ENCODE measurements around the gene WWOX.
"Not testable (repeated sequence)": the region's sequence is repeated elsewhere in the genome, so short reads cannot be mapped to it uniquely, and the experiment has no call there.

The WWOX gene

DNA sequence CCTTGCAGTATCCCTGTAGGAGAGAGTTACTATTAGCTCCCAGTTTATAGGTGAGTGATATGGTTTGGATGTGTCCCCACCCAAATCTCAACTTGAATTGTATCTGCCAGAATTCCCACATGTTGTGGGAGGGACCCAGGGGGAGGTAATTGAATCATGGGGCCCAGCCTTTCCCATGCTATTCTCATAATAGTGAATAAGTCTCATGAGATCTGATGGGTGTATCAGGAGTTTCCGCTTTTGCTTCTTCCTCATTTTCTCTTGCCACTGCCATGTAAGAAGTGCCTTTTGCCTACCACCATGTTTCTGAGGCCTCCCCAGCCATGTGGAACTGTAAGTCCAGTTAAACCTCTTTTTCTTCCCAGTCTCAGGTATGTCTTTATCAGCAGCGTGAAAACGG lies 592.3 kb downstream of the WWOX start:
- H3K27me3 Mint-ChIP-seq (ENCODE audit: low read depth); H3K4me1 Mint-ChIP-seq (ENCODE audit: low read depth); H3K36me3 Mint-ChIP-seq (ENCODE audit: low read depth); DNase-seq (ENCODE audit: low spot score); H3K9me3 Mint-ChIP-seq; H3K27ac Mint-ChIP-seq; H3K4me3 Mint-ChIP-seq: not testable (repeated sequence)

DNA sequence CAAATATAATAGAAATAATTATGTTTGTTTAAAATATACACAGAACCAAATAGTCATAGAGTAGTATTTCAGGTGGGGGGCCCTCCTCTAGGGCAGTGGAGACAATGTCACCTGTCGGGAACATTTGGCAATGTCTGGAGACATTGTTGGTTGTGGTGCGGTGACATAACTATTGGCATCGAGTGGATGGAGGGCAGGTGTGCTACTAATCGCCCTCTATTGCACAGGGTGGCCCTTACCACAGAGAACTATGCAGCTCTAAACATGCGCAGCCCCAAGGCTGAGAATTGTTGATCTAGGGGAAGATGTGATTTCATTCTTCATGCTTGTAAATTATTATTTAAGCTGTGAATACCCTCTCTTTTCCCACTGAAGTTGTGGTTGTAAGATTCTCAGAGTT lies 594.0 kb downstream of the WWOX start:
- Mint-ChIP-seq H3K27me3 (ENCODE audit: low read depth) (no peaks in the 10 kb centered on the region), H3K9me3 (no peaks in the 10 kb centered on the region), H3K27ac (no peak overlapping the region), H3K36me3 (ENCODE audit: low read depth) (no peaks in the 10 kb centered on the region), H3K4me3 (no peak overlapping the region), H3K4me1 (ENCODE audit: low read depth) (no peaks in the 10 kb centered on the region)
- no peak for DNase-seq (ENCODE audit: low spot score)

DNA sequence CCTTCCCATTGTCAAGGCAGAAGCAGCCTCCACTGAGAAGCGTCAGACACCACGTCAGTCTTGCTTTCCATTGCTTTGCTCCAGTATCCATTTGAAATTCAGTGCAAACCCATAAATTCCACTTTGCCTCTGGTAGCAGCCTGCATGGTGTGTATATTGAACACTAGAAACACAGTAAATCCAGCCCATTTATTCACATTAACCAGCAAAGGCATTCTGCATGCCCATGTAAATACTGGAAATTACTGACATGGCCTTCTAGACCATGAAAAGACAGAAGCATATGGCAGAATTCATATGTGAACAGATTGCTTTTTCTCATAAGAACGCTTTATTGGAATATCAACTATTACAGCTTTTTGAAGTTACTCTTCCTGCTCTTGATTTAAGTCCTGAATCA lies 595.0 kb downstream of the WWOX start:
- no peak for DNase-seq (ENCODE audit: low spot score)
- H3K4me3 Mint-ChIP-seq, result no peak overlapping the region
- H3K36me3 Mint-ChIP-seq (ENCODE audit: low read depth), result no peaks in the 10 kb centered on the region
- H3K9me3 Mint-ChIP-seq, result no peaks in the 10 kb centered on the region
- H3K27ac Mint-ChIP-seq, result no peak overlapping the region
- no peaks in the 10 kb centered on the region for H3K27me3 Mint-ChIP-seq (ENCODE audit: low read depth)
- H3K4me1 Mint-ChIP-seq (ENCODE audit: low read depth), result no peaks in the 10 kb centered on the region

DNA sequence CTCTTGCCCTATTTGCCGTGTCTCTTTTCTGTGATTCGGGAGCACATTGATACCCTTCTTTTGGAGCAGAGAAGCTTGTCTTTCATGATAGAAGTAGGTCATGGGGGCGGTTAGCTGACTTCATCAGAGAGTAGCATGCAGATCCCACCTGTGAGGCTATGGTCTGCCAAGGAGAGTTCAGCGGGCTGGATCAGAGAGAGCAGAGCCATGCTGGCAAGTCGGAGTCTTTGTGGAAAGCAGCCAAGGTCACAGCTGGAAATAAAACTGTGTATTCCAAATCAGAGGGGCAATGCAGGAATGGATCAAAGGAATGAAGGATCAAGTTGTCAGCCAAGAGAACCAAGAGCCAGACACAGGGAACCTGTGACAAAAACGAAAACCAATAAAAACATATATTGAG lies 595.9 kb downstream of the WWOX start:
- Mint-ChIP-seq H3K36me3 (ENCODE audit: low read depth) (no peaks in the 10 kb centered on the region), H3K27me3 (ENCODE audit: low read depth) (no peaks in the 10 kb centered on the region), H3K9me3 (no peaks in the 10 kb centered on the region), H3K4me3 (no peak overlapping the region), H3K27ac (no peak overlapping the region), H3K4me1 (ENCODE audit: low read depth) (no peaks in the 10 kb centered on the region)
- DNase-seq (ENCODE audit: low spot score), result no peak

DNA sequence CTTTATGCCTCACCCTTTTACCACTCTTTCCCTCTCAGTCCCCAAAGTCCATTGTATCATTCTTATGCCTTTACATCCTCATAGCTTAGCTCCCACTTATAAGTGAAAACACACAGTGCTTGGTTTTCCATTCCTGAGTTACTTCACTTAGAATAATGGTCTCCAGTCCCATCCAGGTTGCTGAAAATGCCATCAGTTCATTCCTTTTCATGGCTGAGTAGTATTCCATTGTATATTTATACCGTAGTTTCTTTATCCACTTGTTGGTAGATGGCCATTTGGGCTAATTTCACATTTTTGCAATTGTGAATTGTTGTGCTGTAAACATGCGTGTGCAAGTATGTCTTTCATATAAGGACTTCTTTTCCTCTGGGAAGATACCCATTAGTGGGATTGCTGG lies 597.3 kb downstream of the WWOX start:
- H3K4me3 Mint-ChIP-seq, result no peak overlapping the region
- no peaks in the 10 kb centered on the region for H3K27me3 Mint-ChIP-seq (ENCODE audit: low read depth)
- no peak overlapping the region for H3K27ac Mint-ChIP-seq
- no peaks in the 10 kb centered on the region for H3K4me1 Mint-ChIP-seq (ENCODE audit: low read depth)
- no peak for DNase-seq (ENCODE audit: low spot score)
- no peaks in the 10 kb centered on the region for H3K9me3 Mint-ChIP-seq
- no peaks in the 10 kb centered on the region for H3K36me3 Mint-ChIP-seq (ENCODE audit: low read depth)

DNA sequence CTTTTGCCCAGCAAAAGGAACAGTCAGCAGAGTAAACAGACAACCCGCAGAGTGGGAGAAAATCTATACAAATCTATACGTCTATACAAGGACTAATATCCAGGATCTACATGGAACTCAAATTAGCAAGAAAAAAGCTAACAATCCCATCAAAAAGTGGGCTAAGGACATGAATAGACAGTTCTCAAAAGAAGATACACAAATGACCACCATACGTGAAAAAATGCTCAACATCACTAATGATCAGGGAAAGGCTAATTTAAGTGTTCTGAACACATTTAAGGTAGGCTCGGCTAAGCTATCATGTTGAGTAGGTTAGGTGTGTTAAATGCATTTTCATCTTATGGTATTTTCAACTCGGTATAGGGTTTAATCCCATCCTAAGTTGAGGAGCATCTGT lies 598.0 kb downstream of the WWOX start:
- no peak for DNase-seq (ENCODE audit: low spot score)
- Mint-ChIP-seq H3K9me3 (no peaks in the 10 kb centered on the region), H3K27ac (no peak overlapping the region), H3K4me3 (no peak overlapping the region), H3K36me3 (ENCODE audit: low read depth) (no peaks in the 10 kb centered on the region), H3K27me3 (ENCODE audit: low read depth) (no peaks in the 10 kb centered on the region), H3K4me1 (ENCODE audit: low read depth) (no peaks in the 10 kb centered on the region)

DNA sequence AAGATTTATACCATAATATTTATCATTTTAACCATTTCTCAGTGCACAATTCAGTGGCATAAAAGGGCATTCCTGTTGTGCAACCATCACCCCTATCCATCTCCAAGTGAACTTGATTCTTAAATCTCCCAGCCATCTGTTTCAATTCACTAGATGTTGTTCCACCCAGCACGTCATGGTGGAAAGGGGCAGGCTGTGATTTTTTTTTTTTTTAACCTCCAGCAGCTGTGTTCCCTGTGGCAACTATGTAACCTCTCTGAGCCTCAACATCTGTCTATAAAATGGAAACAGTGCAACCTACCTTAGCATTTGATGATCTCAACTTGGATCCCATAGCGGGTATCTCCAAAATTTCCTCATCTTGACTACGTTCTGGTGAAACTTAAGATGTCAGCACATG lies 604.5 kb downstream of the WWOX start:
- Mint-ChIP-seq H3K4me3 (no peak overlapping the region), H3K27ac (no peak overlapping the region), H3K9me3 (peaks cover 4% of the 10 kb centered on the region), H3K4me1 (ENCODE audit: low read depth) (no peaks in the 10 kb centered on the region), H3K27me3 (ENCODE audit: low read depth) (peaks cover 1% of the 10 kb centered on the region), H3K36me3 (ENCODE audit: low read depth) (no peaks in the 10 kb centered on the region)
- DNase-seq (ENCODE audit: low spot score), result no peak

DNA sequence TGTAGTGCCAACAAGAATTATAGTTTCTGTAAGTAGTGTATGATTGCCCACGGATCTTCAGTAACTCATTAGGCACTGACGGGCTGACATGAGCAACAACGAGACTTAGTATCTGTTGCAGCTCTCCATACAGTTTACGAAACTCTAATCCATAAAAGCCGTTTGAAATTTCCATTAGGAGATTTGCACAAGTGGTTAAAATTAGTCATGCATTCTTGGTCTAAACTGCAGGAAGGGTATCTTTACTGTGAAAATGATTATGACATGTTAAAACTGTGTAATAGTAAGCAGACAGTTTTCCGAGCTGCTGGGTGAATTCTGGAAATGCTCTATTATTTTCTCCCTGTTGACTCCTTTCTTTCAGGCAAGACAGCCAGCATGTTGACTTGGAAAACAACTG lies 605.0 kb downstream of the WWOX start:
- Mint-ChIP-seq H3K27ac (no peak overlapping the region), H3K27me3 (ENCODE audit: low read depth) (peaks cover 1% of the 10 kb centered on the region), H3K4me3 (no peak overlapping the region), H3K4me1 (ENCODE audit: low read depth) (no peaks in the 10 kb centered on the region), H3K36me3 (ENCODE audit: low read depth) (no peaks in the 10 kb centered on the region), H3K9me3 (peaks cover 4% of the 10 kb centered on the region)
- DNase-seq (ENCODE audit: low spot score), result no peak

DNA sequence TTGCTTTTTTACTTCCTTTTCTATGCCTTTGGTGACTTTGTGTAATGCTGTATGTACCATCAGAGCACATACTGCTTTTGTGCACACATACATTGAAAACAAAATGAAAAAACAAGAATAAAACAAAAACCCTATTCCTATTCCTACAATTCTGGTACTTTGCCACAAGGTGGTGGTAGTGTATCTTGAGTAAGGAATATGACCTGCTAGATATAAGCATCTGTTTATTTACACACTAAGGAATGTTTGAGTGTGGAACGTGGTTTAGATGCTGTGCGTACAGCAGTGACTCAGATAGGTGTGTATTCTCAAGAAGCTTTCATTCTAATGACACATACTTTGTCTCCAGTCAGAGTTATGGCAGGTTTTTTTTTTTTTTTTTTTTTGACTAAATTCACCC lies 606.2 kb downstream of the WWOX start:
- H3K4me3 Mint-ChIP-seq, result no peak overlapping the region
- H3K27ac Mint-ChIP-seq, result no peak overlapping the region
- H3K4me1 Mint-ChIP-seq (ENCODE audit: low read depth), result no peaks in the 10 kb centered on the region
- peaks cover 1% of the 10 kb centered on the region for H3K27me3 Mint-ChIP-seq (ENCODE audit: low read depth)
- peak; percentile 13 for DNase-seq (ENCODE audit: low spot score)
- H3K9me3 Mint-ChIP-seq, result peaks cover 4% of the 10 kb centered on the region
- no peaks in the 10 kb centered on the region for H3K36me3 Mint-ChIP-seq (ENCODE audit: low read depth)

DNA sequence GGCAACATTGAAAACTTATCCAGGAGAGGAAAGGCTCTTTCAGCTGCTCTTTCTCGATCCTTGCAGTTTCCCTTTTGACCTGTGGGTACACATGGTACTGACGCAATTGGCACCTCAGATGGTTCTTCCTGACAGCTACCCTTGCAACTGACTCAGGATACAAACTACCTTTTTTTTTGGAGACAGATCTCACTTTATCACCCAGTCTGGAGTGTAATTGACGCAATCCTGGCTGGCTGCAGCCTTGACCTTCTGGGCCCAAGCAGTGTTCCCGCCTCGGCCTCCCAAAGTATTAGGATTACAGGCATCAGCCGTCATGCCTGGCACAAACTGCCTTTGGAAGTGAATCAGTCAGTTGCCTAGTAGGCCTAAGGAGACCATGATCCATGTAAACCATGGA lies 607.2 kb downstream of the WWOX start:
- peaks cover 4% of the 10 kb centered on the region for H3K9me3 Mint-ChIP-seq
- no peak overlapping the region for H3K4me3 Mint-ChIP-seq
- DNase-seq (ENCODE audit: low spot score), result no peak
- H3K27me3 Mint-ChIP-seq (ENCODE audit: low read depth), result peaks cover 1% of the 10 kb centered on the region
- H3K4me1 Mint-ChIP-seq (ENCODE audit: low read depth), result no peaks in the 10 kb centered on the region
- no peaks in the 10 kb centered on the region for H3K36me3 Mint-ChIP-seq (ENCODE audit: low read depth)
- H3K27ac Mint-ChIP-seq, result no peak overlapping the region

DNA sequence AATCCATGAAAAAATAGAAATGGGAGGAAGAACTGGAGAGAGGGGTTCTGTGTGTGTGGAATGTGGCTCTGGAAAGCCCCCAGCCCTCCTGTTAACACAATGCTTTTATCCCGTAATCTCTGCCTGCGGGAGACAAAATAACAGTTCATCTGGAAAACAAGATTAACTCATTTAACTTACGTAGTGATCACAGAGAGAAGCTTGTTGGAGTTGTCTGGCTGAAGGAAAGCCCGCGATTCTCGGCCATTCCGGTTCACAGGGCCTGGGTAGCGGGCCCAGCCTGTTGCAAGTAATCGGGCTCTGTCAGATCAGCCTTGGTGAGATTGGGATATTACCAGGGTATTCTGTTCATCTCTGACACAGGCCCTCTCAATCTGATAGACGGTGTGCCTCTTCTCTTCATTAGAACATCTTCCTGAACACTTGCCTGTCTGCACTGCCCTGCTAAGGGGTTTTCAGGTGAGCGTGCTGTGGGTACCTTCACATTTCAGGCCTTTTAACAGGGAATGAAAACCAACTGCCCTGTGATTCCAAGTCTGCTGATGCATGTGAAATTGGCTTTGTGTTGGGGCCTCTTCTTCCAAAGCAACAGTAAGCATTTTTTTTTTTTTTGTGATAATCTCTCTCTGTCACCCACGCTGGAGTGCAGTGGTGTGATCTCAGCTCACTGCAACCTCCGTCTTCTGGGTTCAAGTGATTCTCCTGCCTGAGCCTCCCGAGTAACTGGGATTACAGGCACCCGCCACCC lies 609.9 kb downstream of the WWOX start:
- no peak for DNase-seq (ENCODE audit: low spot score)
- no peak overlapping the region for H3K4me3 Mint-ChIP-seq
- peaks cover 4% of the 10 kb centered on the region for H3K9me3 Mint-ChIP-seq
- H3K4me1 Mint-ChIP-seq (ENCODE audit: low read depth), result no peaks in the 10 kb centered on the region
- H3K36me3 Mint-ChIP-seq (ENCODE audit: low read depth), result no peaks in the 10 kb centered on the region
- no peak overlapping the region for H3K27ac Mint-ChIP-seq
- H3K27me3 Mint-ChIP-seq (ENCODE audit: low read depth), result peaks cover 1% of the 10 kb centered on the region

DNA sequence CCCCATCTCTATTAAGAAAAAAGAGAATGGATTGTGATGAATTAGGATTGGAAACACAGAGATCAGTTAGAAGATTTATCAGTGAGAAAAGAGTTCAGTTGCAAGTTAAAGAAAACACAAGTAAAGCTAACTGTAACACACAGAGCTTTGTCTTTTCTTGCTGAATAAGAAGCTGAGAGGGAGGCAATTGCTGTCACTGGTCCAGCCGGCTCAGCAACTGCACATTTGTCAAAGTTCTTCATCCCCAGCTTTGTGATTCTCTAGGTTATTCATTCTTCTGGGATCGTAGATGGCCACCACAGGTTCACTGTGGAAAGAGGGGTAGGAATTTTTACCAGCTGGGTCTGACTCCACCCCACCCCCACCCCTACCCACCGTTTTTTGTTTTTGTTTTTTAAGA lies 615.7 kb downstream of the WWOX start:
- no peak overlapping the region for H3K27ac Mint-ChIP-seq
- no peaks in the 10 kb centered on the region for H3K4me1 Mint-ChIP-seq (ENCODE audit: low read depth)
- no peaks in the 10 kb centered on the region for H3K36me3 Mint-ChIP-seq (ENCODE audit: low read depth)
- H3K9me3 Mint-ChIP-seq, result no peaks in the 10 kb centered on the region
- no peak overlapping the region for H3K4me3 Mint-ChIP-seq
- DNase-seq (ENCODE audit: low spot score), result no peak
- peaks cover 3% of the 10 kb centered on the region for H3K27me3 Mint-ChIP-seq (ENCODE audit: low read depth)

DNA sequence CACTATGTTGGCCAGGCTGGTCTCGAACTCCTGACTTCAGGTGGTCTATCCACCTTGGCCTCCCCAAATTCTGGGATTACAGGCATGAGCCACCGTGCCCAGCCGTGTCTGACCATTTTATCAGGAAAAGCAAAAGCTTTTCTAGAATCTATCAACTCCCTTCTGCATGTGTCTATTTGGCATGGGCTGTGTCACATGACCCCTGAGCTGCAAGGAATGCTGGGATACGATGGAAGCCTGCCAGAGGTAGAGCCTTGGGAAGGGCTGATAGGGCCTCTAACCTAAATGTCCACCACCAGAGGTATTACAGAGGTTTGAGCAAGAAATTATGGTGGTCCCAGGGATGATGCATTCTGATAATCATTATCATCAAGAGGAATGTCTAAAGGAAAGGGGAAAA lies 616.2 kb downstream of the WWOX start:
- Mint-ChIP-seq H3K27ac (no peak overlapping the region), H3K4me1 (ENCODE audit: low read depth) (no peaks in the 10 kb centered on the region), H3K36me3 (ENCODE audit: low read depth) (no peaks in the 10 kb centered on the region), H3K27me3 (ENCODE audit: low read depth) (peaks cover 3% of the 10 kb centered on the region), H3K9me3 (no peaks in the 10 kb centered on the region), H3K4me3 (no peak overlapping the region)
- DNase-seq (ENCODE audit: low spot score), result no peak

DNA sequence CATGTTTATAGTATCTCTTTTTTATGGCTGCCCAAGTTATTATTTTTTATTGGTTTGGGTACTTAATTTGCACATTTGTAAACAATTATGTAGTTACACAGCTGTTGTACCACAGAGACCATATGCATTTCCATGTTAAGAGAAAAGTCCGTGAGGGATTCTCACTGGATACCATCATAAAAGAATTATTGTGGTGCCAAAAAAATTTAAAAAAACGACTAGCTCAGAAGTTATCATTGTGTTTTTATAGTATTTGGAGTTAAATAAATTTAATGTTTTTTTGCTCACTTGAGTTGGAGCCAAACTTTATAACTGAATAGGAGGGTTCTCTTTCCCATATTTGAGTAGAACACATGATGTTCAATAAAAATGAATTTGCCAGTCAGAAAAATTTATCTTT lies 618.7 kb downstream of the WWOX start:
- no peaks in the 10 kb centered on the region for H3K9me3 Mint-ChIP-seq
- no peak overlapping the region for H3K4me3 Mint-ChIP-seq
- H3K27me3 Mint-ChIP-seq (ENCODE audit: low read depth), result peaks cover 3% of the 10 kb centered on the region
- H3K36me3 Mint-ChIP-seq (ENCODE audit: low read depth), result no peaks in the 10 kb centered on the region
- H3K4me1 Mint-ChIP-seq (ENCODE audit: low read depth), result no peaks in the 10 kb centered on the region
- DNase-seq (ENCODE audit: low spot score), result no peak
- H3K27ac Mint-ChIP-seq, result no peak overlapping the region

DNA sequence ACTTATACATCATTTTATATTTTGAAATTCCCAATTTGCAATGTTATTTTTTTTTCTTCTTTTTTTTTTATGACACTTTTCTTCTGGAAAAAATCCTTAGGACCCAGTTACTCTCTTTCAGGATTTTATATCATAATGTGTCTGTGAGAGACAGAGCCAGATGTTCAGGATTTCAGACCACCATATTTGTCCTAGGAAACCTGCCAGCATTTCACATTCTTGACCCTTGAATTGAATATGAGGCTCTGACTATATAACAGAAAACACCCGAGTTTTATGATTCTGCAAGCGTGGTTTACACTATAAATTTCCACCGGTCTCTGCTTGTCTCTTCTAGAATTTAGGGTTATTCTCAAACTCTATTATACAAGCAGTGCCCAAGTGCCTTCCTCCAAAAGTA lies 621.0 kb downstream of the WWOX start:
- Mint-ChIP-seq H3K4me1 (ENCODE audit: low read depth) (no peaks in the 10 kb centered on the region), H3K4me3 (no peak overlapping the region), H3K27ac (no peak overlapping the region), H3K9me3 (no peaks in the 10 kb centered on the region), H3K27me3 (ENCODE audit: low read depth) (peaks cover 5% of the 10 kb centered on the region), H3K36me3 (ENCODE audit: low read depth) (no peaks in the 10 kb centered on the region)
- no peak for DNase-seq (ENCODE audit: low spot score)
